Measurements from ENCODE around the gene MTM1.

- TF ChIP-seq, protein P1, sequence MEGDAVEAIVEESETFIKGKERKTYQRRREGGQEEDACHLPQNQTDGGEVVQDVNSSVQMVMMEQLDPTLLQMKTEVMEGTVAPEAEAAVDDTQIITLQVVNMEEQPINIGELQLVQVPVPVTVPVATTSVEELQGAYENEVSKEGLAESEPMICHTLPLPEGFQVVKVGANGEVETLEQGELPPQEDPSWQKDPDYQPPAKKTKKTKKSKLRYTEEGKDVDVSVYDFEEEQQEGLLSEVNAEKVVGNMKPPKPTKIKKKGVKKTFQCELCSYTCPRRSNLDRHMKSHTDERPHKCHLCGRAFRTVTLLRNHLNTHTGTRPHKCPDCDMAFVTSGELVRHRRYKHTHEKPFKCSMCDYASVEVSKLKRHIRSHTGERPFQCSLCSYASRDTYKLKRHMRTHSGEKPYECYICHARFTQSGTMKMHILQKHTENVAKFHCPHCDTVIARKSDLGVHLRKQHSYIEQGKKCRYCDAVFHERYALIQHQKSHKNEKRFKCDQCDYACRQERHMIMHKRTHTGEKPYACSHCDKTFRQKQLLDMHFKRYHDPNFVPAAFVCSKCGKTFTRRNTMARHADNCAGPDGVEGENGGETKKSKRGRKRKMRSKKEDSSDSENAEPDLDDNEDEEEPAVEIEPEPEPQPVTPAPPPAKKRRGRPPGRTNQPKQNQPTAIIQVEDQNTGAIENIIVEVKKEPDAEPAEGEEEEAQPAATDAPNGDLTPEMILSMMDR (IDR thresholded peaks at IDR 0.05; ENCODE audit: insufficient read depth, low read length, poor library complexity, severe bottlenecking): no peak
- TF ChIP-seq EZH2phosphoT487 (conservative IDR thresholded peaks at IDR 0.05; ENCODE audit: low read length): no peak
Observed at GRCh38 chrX:150693725-150694574, 125.5 kb downstream of the MTM1 start.

All from SU-DHL-6 (cell line).